Naive thymus-derived CD8-positive, alpha-beta T cell (primary cell): ENCODE measurements around the gene TRAF3. TPM values are rescaled to one million over a fixed set of nuclear protein-coding genes. Genes with fewer than 3 reads are reported as not detected.

Experiments used
- ATAC-seq, 2 donors: fragments of 150-1000 bp; cut with Tn5 transposase in 1 of 2; sonication (Bioruptor Pico), chemical (Tn5 transposase) in 1 of 2; 1 replicate in 1 of 2; 2 replicates in 1 of 2; pipeline ENCODE4 v1.10.0; 2021; ENCODE audit warnings: mild to moderate bottlenecking in 2 of 2, moderate library complexity in 2 of 2
- POLR2A ChIA-PET: fragments of 350-600 bp; sonication (Branson Sonifier 250); formaldehyde crosslinking; loops from one replicate; lab custom pipeline; 2021; ENCODE audit warnings: antibody characterized with exemption; lab: Charles Lee
- DNase-seq, 10 donors: peaks; one replicate each; pipeline versions ENCODE4 v3.0.0 to v3.0.0-alpha.2; 2020 to 2022
- H3K27ac Mint-ChIP-seq, 10 donors: one replicate each; pipeline ENCODE4 v1.8.0; 2020 to 2022; ENCODE audit warnings: mild to moderate bottlenecking in 10 of 10, mixed read lengths in 10 of 10, moderate library complexity in 4 of 10, inconsistent platforms in 1 of 10
- H3K27me3 Mint-ChIP-seq, 5 donors: one replicate each; pipeline ENCODE4 v1.8.0; 2021 to 2022; ENCODE audit warnings: mixed read lengths in 5 of 5
- H3K36me3 Mint-ChIP-seq, 3 donors: one replicate each; pipeline ENCODE4 v1.8.0; 2020 to 2022; ENCODE audit warnings: mixed read lengths in 3 of 3, mild to moderate bottlenecking in 2 of 3, inconsistent platforms in 1 of 3
- H3K4me1 Mint-ChIP-seq, 4 donors: one replicate each; pipeline ENCODE4 v1.8.0; 2021 to 2022; ENCODE audit warnings: mixed read lengths in 4 of 4
- H3K4me3 Mint-ChIP-seq, 10 donors: one replicate each; pipeline ENCODE4 v1.8.0; 2020 to 2022; ENCODE audit warnings: mild to moderate bottlenecking in 10 of 10, mixed read lengths in 10 of 10, moderate library complexity in 6 of 10, inconsistent platforms in 1 of 10
- H3K9me3 Mint-ChIP-seq, 9 donors: one replicate each; pipeline ENCODE4 v1.8.0; 2020 to 2022; ENCODE audit warnings: mixed read lengths in 9 of 9, mild to moderate bottlenecking in 3 of 9, inconsistent platforms in 1 of 9, moderate library complexity in 1 of 9
- polyA plus RNA-seq, 3 donors: library from polyadenylated mRNA; unstranded; fragments of 300-500 nt; fragmentation: Illumina TruSeq; gene quantifications; one replicate each; pipeline ENCODE4 v1.2.3, GENCODE V29; 2021
- total RNA-seq, 8 experiments: library from RNA in 2 of 8; stranded (reverse) in 2 of 8; gene quantifications; one replicate each; pipeline ENCODE4 v1.2.3 and lab custom pipeline; 2021 to 2026

TRAF3 gene
- total and polyA plus RNA-seq, 5 experiments from 2014 or later: 13.3 to 45.2 (median 18.5) TPM

DNA sequence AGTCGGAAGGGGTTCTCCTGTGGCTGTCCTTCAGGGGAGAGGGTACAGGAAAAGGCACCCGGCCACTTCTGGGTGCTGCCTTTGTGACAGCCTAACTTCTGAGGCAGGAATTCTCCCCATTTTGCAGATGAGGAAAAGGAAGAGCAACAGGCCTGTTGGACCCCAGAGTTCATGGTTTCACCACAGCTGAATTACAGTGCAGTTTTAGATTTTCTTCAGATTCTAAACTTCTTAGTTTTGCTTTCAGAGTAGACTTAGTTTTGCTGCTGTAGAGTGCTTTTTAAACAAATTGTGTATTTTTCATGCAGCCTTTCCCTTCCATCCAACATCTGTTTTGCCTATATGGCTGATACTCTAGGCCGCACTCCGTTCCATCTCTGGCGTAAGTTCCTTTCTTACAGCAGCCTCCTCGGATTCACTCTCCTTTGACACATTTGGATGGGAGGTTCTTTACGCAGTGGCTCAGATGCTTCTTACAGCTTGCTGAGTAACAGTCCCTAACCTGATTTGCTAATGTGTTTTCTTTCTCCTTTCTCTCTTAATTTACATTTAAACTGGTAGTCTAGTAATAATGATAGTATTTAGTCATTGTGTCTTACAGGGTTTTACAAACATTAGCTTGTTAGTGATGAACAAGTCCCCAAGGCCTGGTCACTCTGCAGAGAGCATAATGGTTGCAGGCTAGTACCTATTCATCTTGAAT, 7.8 kb downstream of the TRAF3 start:
- peak overlapping the region in 5 of 10 donors; percentile 11 to 44 (median 22) for H3K4me3 Mint-ChIP-seq

DNA sequence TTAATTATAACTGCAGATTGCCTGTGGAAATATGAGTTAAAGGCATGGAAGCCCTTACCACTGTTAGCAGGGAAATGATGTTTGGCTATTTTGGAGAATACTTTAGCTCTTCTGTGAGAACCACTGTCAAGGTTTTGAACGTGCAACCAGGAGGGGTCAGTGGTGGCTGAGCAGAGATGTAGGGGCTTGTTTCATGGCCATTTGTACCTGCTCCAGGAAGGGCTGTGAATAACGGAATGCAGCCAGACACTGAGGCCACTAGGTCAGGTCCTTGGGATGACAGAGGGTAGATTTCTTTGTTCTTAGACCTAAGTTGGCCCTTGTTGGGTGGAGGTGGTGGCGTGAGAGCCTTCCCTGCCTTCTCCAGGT, 8.3 kb downstream of the TRAF3 start:
- H3K4me1 Mint-ChIP-seq: peaks cover 40 to 85% (median 75%) of the 10 kb centered on the region in 4 donors
- H3K36me3 Mint-ChIP-seq: peaks cover under 1 to 14% (median 4%) of the 10 kb centered on the region in 3 donors
- ATAC-seq (no peak), DNase-seq (no peak)
- peaks cover 0 to 4% (median 0%) of the 10 kb centered on the region in 9 donors for H3K9me3 Mint-ChIP-seq
- H3K27ac Mint-ChIP-seq: no peak overlapping the region
- no peaks in the 10 kb centered on the region for H3K27me3 Mint-ChIP-seq
- POLR2A ChIA-PET: no interaction called here
- peak overlapping the region in 4 of 10 donors; percentile 13 to 31 (median 23) for H3K4me3 Mint-ChIP-seq

More for the DNA sequence above, 7.8 kb downstream of the TRAF3 start:
- Mint-ChIP-seq H3K27me3 (no peaks in the 10 kb centered on the region), H3K36me3 (peaks cover 0 to 11% (median 0%) of the 10 kb centered on the region in 3 donors), H3K27ac (peak overlapping the region in 3 of 10 donors; percentile 0 to 63 (median 18)), H3K4me1 (peaks cover 37 to 85% (median 74%) of the 10 kb centered on the region in 4 donors), H3K9me3 (no peaks in the 10 kb centered on the region)
- DNase-seq: no peak
- POLR2A ChIA-PET: no interaction called here
- ATAC-seq: no peak

DNA sequence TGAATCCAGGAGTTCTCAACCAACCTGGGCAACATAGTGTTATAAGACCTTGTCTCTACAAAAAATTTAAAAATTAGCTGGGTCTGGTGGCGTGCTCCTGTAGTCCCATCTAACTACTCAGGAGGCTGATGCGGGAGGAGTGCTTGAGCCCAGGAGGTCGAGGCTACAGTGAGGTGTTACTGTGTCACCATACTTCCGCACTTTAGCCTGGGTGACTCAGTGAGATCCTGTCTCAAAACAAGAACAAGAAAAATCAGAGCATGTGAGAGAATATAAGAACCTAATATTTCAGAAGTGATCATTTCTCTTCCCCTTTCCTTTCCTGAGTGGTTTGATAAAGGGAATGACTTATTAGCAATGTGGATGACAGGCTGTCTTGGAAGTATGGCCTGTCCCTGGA, 9.5 kb downstream of the TRAF3 start:
- H3K27me3 Mint-ChIP-seq: no peaks in the 10 kb centered on the region
- no peak for ATAC-seq
- peaks cover 7 to 15% (median 10%) of the 10 kb centered on the region in 3 donors for H3K36me3 Mint-ChIP-seq
- H3K9me3 Mint-ChIP-seq: peaks cover 0 to 6% (median 0%) of the 10 kb centered on the region in 9 donors
- peak overlapping the region in 2 of 10 donors; percentile 11 to 36 for H3K27ac Mint-ChIP-seq
- no peak for DNase-seq
- POLR2A ChIA-PET: no interaction called here
- peak overlapping the region in 4 of 10 donors; percentile 6 to 33 (median 12) for H3K4me3 Mint-ChIP-seq
- H3K4me1 Mint-ChIP-seq: peaks cover 38 to 86% (median 78%) of the 10 kb centered on the region in 4 donors

DNA sequence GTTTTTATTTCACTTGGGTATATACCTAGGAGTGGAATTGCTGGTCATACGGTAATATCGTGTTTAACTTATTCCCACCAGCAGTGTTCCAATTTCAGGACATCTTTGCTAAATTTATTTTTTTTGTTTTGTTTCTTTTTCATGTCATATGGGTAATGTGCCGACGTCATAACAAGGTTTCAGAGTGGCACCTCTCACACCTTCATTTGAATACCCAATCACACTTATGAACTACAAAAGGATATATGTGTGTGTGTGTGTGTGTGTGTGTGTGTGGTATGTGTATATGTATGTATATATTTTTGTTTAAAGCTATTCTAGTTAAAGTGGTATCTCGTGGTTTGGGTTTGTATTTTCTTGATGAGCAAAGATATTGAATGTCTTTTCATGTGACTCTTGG, 12.1 kb downstream of the TRAF3 start:
- Mint-ChIP-seq H3K36me3 (peaks cover 7 to 18% (median 14%) of the 10 kb centered on the region in 3 donors), H3K4me3 (peak overlapping the region in 1 of 10 donors; percentile 37), H3K27ac (peak overlapping the region in 1 of 10 donors; percentile 17), H3K9me3 (peaks cover 0 to 14% (median 2%) of the 10 kb centered on the region in 9 donors), H3K4me1 (peaks cover 31 to 88% (median 70%) of the 10 kb centered on the region in 4 donors), H3K27me3 (no peaks in the 10 kb centered on the region)
- POLR2A ChIA-PET: no interaction called here
- ATAC-seq: no peak
- no peak for DNase-seq

DNA sequence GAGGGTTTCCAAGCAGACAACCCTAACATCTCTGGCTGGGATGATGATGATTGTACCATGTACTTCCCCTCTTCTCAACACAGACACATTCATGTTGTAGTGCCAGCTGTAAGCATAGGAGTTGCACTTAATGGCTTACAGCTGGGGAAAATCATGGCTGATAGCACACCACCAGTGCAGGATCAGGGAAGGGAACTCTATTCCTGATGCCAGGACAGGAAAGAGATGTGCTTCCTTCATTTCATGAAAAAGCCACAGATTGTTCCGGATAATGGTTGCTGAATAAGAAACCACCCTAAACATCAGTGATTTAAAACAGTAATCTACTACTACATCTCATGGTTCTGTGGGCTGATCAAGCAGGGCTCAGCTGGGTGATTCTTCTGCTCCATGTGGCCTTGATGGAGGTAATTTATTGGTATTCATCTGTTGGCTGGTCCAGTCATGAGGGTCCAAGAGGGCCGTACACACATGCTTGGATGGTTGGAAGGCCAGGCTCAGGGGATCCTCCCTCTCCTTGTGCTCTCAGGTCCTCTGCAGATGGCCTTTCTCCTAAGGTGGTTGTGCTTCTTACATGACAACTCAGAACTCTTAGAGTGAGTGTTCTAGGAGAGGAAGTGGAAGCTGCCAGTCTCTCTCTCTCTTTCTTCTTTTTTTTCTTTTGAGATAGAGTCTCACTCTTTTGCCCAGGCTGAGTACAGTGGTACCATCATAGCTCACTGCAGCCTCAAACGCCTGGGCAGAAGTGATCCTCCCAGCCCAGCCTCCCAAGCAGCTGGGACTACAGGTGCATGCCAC, 16.5 kb downstream of the TRAF3 start:
- Mint-ChIP-seq H3K27ac (peak overlapping the region in 6 of 10 donors; percentile 7 to 68 (median 50)), H3K9me3 (peaks cover 0 to 14% (median 2%) of the 10 kb centered on the region in 9 donors), H3K36me3 (peaks cover 7 to 21% (median 18%) of the 10 kb centered on the region in 3 donors), H3K4me3 (peak overlapping the region in 3 of 10 donors; percentile 3 to 39 (median 32)), H3K4me1 (peaks cover 26 to 85% (median 69%) of the 10 kb centered on the region in 4 donors), H3K27me3 (no peaks in the 10 kb centered on the region)
- no peak for DNase-seq
- POLR2A ChIA-PET: no interaction called here
- ATAC-seq: no peak

DNA sequence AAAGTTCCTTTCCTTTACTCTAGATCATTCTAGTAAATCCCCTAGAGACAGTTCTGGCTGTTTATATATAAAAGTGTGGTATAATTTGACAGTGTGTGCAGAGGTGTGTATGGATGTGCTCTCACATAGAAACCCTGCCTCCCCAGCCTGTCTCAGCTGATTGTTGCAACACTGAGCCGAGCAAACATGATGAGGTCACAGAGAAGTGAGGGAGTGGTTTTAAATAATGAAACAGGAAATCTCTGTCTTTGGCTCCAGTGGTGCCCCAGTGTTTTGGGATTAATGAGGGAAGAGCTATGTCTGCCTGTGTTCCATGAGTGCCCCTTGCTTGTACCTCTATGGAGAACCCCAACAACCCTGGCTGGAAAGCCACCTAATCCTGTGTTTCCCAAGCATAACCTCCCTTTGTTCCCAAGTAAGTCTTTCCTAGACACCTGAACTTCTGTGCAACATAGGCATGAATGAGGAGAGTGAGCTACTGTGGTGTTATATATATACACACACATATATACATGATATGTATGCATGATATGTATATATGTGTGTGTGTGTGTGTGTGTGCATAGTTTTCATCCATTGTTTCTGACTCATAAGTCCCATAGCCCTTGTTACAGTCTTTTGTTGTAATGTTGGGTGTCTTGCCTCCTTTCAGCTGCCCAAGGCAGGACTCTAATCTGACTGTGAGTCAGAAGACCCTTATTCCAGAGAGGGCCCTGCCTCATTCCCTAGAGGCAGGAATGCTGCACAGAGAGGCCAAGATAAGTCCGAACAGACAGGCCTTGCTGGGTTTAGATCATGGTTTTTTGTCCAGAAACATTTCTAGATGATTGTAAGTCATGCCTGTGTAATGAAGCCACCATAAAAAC, 18.0 kb downstream of the TRAF3 start:
- Mint-ChIP-seq H3K9me3 (peaks cover 0 to 13% (median 2%) of the 10 kb centered on the region in 9 donors), H3K4me1 (peaks cover 26 to 86% (median 66%) of the 10 kb centered on the region in 4 donors), H3K4me3 (peak overlapping the region in 8 of 10 donors; percentile 15 to 62 (median 40)), H3K27me3 (no peaks in the 10 kb centered on the region), H3K36me3 (peaks cover 6 to 19% (median 18%) of the 10 kb centered on the region in 3 donors), H3K27ac (peak overlapping the region; percentile 17 to 93 (median 79))
- peak in 5 of 10 donors; percentile 29 to 49 (median 35) for DNase-seq
- POLR2A ChIA-PET: no interaction called here
- ATAC-seq: peak; percentile 77 to 96

DNA sequence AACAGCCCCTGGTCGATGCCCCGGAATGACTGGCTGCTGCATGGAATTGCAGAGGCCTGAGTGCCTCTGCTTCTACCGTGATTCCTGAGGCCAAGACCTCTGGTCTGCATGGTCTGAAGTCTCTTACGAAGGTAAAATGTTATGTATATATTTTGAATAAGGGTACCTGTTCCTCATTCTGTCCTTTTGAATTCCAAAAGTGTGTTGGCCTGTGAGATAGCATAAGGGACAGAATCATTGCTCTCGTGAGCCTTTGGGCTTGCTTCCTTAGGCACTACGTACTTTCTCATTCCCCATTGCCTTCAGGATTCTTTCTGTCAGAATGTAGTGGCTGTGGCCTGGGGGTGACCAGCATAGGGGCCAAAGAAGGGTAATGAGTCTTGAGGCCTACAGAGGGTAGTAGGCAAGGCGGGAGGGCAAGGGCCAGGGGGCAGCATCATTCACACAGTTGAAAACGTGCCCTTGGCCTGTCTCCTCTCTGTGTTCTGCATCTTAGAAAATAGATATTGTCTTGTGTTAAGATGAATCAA, 19.5 kb downstream of the TRAF3 start:
- ATAC-seq (no peak), DNase-seq (no peak)
- H3K36me3 Mint-ChIP-seq: peaks cover 0 to 15% (median 9%) of the 10 kb centered on the region in 3 donors
- POLR2A ChIA-PET: interaction anchor here (0.6 to 0.7 kb wide), 2 partner anchors 59 to 105 kb away, joined by 3 read pairs; no protein-coding TSS in a partner anchor
- no peaks in the 10 kb centered on the region for H3K27me3 Mint-ChIP-seq
- H3K4me1 Mint-ChIP-seq: peaks cover 21 to 78% (median 54%) of the 10 kb centered on the region in 4 donors
- H3K27ac Mint-ChIP-seq: peak overlapping the region in 5 of 10 donors; percentile 1 to 76 (median 56)
- peaks cover 0 to 8% (median 0%) of the 10 kb centered on the region in 9 donors for H3K9me3 Mint-ChIP-seq
- peak overlapping the region in 1 of 10 donors; percentile 6 for H3K4me3 Mint-ChIP-seq

DNA sequence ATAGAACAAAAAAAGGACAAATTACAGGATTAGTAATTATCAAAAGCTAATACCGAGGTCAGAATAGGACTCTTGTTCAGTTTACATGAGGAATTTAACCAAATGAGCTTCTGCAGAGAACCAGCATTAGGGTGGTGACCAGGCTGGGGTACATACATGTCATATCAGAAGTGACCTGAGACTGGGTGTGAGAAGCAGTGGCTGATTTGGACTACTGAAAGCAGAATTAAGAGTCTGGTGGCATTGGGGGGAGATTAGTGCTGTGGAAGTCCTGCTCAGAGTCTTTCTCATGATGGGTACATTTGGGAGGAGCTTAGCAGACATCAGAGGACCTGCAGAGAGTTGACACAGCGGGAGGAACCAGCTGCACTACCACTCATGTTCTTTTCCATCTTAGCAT, 21.7 kb downstream of the TRAF3 start:
- Mint-ChIP-seq H3K36me3 (peaks cover 0 to 13% (median 2%) of the 10 kb centered on the region in 3 donors), H3K4me1 (peaks cover 25 to 71% (median 58%) of the 10 kb centered on the region in 4 donors), H3K27ac (peak overlapping the region in 6 of 10 donors; percentile 6 to 76 (median 40)), H3K27me3 (no peaks in the 10 kb centered on the region), H3K9me3 (peaks cover 0 to under 1% (median 0%) of the 10 kb centered on the region in 9 donors), H3K4me3 (peak overlapping the region in 1 of 10 donors; percentile 59)
- no peak for ATAC-seq
- no peak for DNase-seq
- POLR2A ChIA-PET: no interaction called here

DNA sequence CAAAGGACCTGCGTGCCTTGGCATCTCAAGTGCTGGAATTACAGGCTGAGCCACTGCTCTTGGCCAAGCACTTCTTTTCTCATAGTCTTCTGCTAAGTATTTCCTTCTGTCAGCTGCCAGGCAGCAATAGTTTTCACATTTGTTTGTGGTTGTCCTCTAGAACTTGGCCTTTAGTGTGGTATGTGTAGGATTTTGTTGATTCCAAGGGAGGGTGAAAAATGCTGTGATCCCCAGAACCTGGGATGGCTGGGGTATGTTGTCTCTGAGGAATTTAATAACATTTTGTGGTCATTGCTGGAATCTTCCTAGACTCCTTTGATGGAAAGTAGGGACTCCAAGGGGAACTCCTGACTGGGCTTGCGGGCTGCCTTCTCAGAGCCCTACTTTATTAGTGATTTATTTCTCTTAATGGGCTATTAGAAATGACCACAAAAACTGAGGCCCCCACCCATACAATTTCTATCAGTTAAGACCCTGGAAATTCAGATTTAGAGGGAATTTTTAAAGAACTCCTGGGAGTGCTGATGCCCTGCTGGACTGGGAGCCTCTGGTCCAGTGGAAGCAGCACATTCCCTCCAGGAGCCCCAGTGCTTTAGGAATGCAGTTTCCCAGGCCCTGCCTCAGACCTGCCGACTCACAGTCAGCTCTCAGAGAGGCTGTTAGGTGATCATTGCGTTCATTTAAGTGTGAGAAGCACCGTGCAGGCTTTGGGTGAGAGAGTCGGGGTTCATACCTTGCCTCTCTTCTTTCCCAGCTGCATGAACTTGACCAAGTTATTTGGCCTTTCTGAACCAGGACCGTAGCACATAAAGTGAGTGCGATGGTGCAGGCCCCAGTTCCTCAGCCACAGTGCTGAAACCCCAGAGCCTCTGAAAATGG, 22.7 kb downstream of the TRAF3 start:
- POLR2A ChIA-PET: no interaction called here
- Mint-ChIP-seq H3K4me3 (peak overlapping the region in 1 of 10 donors; percentile 8), H3K36me3 (peaks cover 0 to 13% (median 0%) of the 10 kb centered on the region in 3 donors), H3K27me3 (no peaks in the 10 kb centered on the region), H3K27ac (peak overlapping the region in 6 of 10 donors; percentile 2 to 86 (median 52)), H3K4me1 (peaks cover 26 to 71% (median 61%) of the 10 kb centered on the region in 4 donors), H3K9me3 (no peaks in the 10 kb centered on the region)
- DNase-seq (no peak), ATAC-seq (no peak)

DNA sequence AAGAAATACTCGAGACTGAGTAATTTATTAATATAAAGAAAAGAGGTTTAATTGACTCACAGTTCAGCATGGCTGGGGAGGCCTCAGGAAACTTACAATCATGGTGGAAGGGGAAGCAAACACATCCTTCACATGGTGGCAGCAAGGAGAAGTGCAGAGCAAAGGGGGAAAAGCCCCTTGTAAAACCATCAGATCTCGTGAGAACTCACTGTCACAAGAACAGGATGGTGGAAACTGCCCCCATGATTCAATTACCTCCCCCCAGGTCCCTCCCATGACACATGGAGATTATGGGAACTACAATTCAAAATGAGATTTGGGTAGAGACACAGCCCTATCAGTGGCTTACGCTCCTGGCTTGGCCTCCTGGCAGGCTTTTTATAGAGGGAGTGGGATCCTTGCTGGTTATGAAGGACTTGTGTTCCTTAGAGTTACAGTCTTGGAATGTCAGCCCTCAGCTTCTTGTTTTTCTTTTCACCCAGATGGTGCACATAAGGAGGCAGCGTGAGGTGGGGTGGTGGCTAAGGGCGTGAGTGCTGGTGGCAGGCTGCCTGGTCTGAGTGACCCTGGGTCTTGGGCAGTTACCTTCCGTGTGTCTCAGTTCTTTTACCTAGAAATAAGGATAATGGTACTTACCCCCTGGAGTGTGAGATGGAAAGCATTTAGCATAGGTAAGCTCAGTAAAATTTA, 25.7 kb downstream of the TRAF3 start:
- H3K4me1 Mint-ChIP-seq: peaks cover 36 to 76% (median 67%) of the 10 kb centered on the region in 4 donors
- peaks cover 0 to 8% (median 0%) of the 10 kb centered on the region in 3 donors for H3K36me3 Mint-ChIP-seq
- ATAC-seq (no peak), DNase-seq (no peak)
- POLR2A ChIA-PET: no interaction called here
- H3K27ac Mint-ChIP-seq: peak overlapping the region in 7 of 10 donors; percentile 5 to 75 (median 50)
- H3K9me3 Mint-ChIP-seq: no peaks in the 10 kb centered on the region
- H3K4me3 Mint-ChIP-seq: peak overlapping the region in 2 of 10 donors; percentile 1 to 12
- H3K27me3 Mint-ChIP-seq: no peaks in the 10 kb centered on the region
